ENCODE results near the gene NFATC2IP.
"Not testable (repeated sequence)": the region's sequence is repeated elsewhere in the genome, so short reads cannot be mapped to it uniquely, and the experiment has no call there.

Gene NFATC2IP

DNA sequence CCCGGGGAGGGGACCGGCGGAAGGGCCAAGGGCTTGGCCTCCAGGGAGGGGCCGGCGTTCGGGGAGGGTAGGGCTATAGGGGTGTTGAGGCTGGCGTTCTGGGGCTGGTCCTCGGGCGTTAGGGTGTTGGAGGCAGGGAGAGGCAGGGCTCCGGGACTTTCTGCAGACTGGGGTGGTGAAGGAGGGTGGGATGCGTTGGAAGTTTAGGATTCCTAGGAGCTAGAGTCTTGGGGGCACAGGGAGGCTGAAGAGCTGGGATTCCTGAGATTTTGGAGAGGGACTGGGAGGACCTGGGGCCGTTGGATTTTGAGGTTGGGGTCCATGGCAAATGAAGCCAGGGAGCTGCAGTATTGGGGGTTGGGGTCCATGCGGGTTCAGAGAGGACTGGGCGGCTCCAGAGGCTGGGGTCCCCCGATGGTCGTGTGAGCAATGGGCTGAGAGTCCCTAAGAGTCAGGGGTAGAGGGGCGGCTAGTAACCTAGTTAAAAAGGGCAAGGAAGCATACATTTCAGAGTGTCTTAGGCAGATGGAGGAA lies 740 bp downstream of the NFATC2IP start:
- ChIA-PET CTCF (interaction anchor here (0.6 to 2.6 kb wide), 3 partner anchors 18 to 22 kb away, joined by 3 to 15 read pairs (median 6); partner anchors contain the start of gene SPNS1), POLR2A (no interaction called here)
- DNase-seq (ENCODE audit: low read depth, low spot score), result no peak
- peak overlapping the region; percentile 79 for H3K4me3 ChIP-seq (ENCODE audit: low read depth, low read length)
- TF ChIP-seq, protein P1, sequence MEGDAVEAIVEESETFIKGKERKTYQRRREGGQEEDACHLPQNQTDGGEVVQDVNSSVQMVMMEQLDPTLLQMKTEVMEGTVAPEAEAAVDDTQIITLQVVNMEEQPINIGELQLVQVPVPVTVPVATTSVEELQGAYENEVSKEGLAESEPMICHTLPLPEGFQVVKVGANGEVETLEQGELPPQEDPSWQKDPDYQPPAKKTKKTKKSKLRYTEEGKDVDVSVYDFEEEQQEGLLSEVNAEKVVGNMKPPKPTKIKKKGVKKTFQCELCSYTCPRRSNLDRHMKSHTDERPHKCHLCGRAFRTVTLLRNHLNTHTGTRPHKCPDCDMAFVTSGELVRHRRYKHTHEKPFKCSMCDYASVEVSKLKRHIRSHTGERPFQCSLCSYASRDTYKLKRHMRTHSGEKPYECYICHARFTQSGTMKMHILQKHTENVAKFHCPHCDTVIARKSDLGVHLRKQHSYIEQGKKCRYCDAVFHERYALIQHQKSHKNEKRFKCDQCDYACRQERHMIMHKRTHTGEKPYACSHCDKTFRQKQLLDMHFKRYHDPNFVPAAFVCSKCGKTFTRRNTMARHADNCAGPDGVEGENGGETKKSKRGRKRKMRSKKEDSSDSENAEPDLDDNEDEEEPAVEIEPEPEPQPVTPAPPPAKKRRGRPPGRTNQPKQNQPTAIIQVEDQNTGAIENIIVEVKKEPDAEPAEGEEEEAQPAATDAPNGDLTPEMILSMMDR (IDR thresholded peaks at IDR 0.05; ENCODE audit: insufficient read depth, low read length, missing control alignments), result no peak

DNA sequence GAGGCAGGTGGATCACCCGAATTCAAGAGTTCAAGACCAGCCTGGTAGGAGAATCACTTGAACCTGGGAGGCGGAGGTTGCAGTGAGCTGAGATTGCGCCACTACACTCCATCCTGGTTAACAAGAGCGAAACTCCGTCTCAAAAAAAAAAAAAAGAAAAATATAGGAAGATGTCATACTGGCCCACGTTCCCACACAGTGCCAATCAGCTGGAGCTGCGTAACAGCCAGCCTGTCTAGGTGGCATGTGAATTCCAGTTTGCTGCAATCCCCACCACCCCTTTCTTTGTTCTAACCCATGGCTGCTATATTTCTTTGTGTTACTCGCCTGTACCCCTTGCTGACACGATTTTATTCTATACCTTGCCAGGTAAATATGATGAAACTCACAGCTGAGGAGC lies 7.5 kb downstream of the NFATC2IP start:
- no peak overlapping the region for H3K4me3 ChIP-seq (ENCODE audit: low read depth, low read length)
- ChIA-PET CTCF (interaction anchor here (1.2 to 1.4 kb wide), 3 partner anchors 10 to 16 kb away, joined by 3 to 5 read pairs (median 5); no protein-coding TSS in a partner anchor), POLR2A (no interaction called here)
- no peak for DNase-seq (ENCODE audit: low read depth, low spot score)
- TF ChIP-seq, protein P1 (IDR thresholded peaks at IDR 0.05; ENCODE audit: insufficient read depth, low read length, missing control alignments), result no peak

DNA sequence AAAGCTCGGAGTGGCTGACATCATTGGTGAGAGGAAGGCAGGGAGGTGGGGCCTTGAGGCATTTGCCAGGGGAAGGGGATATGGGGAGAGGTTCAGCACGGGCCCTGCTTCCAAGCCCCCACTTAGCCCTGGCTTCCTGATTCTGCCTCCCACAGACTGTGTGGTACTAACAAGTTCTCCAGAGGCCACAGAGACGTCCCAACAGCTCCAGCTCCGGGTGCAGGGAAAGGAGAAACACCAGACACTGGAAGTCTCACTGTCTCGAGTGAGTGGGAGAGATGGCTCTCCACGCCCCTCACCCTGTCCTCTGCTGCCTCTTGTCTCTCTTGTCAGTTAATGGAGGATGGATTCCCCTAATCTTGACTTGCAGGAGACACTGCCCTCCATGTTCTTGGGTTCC lies 8.1 kb downstream of the NFATC2IP start:
- TF ChIP-seq, protein P1 (IDR thresholded peaks at IDR 0.05; ENCODE audit: insufficient read depth, low read length, missing control alignments), result no peak
- ChIA-PET POLR2A (no interaction called here), CTCF (interaction anchor here (1.2 to 1.4 kb wide), 3 partner anchors 10 to 15 kb away, joined by 3 to 5 read pairs (median 5); no protein-coding TSS in a partner anchor)
- DNase-seq (ENCODE audit: low read depth, low spot score), result no peak
- no peak overlapping the region for H3K4me3 ChIP-seq (ENCODE audit: low read depth, low read length)

DNA sequence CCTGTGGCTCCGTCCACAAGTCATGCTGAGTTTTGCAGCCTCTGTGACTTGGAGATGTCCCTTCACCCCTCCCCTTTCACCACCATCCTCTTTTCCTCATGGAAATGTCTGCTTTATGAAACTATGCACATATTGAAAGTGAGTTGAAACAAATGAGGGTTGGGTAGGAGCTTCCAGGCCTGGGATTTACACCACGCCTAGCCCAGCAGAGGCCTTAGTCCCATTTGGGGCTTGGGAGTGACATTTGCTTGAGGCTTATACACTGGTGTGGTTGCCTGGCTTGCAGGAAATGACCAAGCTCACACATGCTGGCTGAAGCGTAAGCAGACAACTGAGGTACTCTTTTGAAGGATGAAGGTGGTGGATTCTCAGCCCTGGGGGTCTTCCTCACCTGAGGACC lies 13.3 kb downstream of the NFATC2IP start:
- no peak for DNase-seq (ENCODE audit: low read depth, low spot score)
- H3K4me3 ChIP-seq (ENCODE audit: low read depth, low read length), result no peak overlapping the region
- ChIA-PET POLR2A (no interaction called here), CTCF (interaction anchor here (1.0 kb wide), 1 partner anchor 10 kb away, joined by 4 read pairs; no protein-coding TSS in a partner anchor)
- TF ChIP-seq, protein P1 (IDR thresholded peaks at IDR 0.05; ENCODE audit: insufficient read depth, low read length, missing control alignments), result no peak

DNA sequence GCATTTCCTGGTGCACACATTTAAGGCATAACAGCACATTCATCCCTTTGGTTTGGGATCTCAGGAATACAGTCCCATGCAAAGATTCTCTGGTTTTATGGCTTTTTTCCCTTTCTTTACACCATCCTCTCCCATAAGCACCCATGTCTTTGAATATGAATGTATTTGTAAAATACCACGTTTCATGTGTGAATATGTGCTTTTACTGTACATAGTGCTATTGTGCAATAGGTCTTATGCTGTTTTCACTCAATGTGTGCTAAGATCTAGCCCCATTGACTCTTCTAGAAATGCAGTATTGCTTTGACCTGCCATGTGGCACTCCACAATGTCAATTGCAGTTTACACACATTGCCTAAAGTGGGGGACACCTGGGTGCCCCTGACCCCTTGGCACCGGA lies 13.8 kb downstream of the NFATC2IP start:
- POLR2A ChIA-PET, result no interaction called here
- TF ChIP-seq, protein P1 (IDR thresholded peaks at IDR 0.05; ENCODE audit: insufficient read depth, low read length, missing control alignments), result no peak

DNA sequence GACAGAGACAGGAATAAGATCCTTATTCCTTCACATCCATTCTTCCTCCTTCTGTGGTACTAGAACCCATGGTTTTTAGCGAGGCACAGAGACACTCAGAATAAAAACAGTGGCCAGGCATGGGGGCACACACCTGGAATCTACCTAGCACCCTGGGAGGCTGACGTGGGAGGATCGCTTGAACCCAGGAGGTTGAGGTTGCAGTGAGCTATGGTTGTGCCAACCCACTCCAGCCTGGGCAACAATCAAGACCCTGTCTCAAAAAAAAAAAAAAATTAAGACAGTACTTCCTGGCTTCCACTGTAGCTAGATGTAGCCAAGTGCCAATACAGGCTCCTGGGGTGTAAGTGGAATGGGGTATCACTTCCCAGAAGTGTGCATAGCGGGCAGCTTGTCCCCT lies 16.4 kb downstream of the NFATC2IP start:
- ChIA-PET POLR2A (no interaction called here), CTCF (interaction anchor here (0.6 to 1.2 kb wide), 2 partner anchors 10 to 1056 kb away, joined by 3 to 4 read pairs; no protein-coding TSS in a partner anchor)
- no peak for DNase-seq (ENCODE audit: low read depth, low spot score)
- TF ChIP-seq, protein P1 (IDR thresholded peaks at IDR 0.05; ENCODE audit: insufficient read depth, low read length, missing control alignments), result no peak
- no peak overlapping the region for H3K4me3 ChIP-seq (ENCODE audit: low read depth, low read length)

More for the DNA sequence above, 13.8 kb downstream of the NFATC2IP start:
- CTCF ChIA-PET, result interaction anchor here (1.0 kb wide), 1 partner anchor 9 kb away, joined by 4 read pairs; no protein-coding TSS in a partner anchor
- no peak for DNase-seq (ENCODE audit: low read depth, low spot score)
- H3K4me3 ChIP-seq (ENCODE audit: low read depth, low read length), result no peak overlapping the region

DNA sequence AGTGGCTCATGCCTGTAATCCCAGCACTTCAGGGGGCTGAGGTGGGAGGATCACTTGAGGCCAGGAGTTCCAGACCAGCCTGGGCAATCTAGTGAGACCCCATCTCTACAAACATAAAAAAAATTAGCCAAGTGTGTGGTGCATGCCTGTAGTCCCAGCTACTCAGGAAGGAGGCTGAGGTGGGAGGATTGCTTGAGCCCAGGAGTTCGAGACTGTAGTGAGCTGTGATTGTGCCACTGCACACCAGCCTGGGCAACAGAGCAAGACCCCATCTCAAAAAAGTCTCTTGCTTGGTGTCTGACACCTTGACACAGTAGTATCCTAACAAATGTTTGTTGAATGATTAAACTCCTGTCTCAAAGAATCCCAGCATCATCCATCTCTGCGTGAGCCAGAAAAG lies 19.0 kb downstream of the NFATC2IP start:
- POLR2A ChIA-PET; H3K4me3 ChIP-seq (ENCODE audit: low read depth, low read length); DNase-seq (ENCODE audit: low read depth, low spot score): not testable (repeated sequence)
- CTCF ChIA-PET, result interaction anchor here (0.6 kb wide), 1 partner anchor 18 kb away, joined by 3 read pairs; no protein-coding TSS in a partner anchor

All from AG04449 (cell line).